OCI-LY3 (cell line): Measurements from ENCODE around the gene PPP1R3C.

Experiments used
- H2AFZ ChIP-seq: fragments of 200-600, 300-600 bp; shearing (Covaris generic); 2 replicates; pipeline ENCODE4 v1.6.0; 2014; ENCODE audit warnings: antibody characterized with exemption, low read depth, low read length
- H3K27ac ChIP-seq: fragments of 200-600, 300-600 bp; sonication (generic); 2 replicates; pipeline ENCODE4 v1.5.1; 2014; ENCODE audit warnings: mild to moderate bottlenecking, low read length, moderate library complexity, mixed read lengths
- H3K27me3 ChIP-seq: fragments of 200-600, 300-600 bp; sonication (generic); 2 replicates; pipeline ENCODE4 v1.6.1; 2014; ENCODE audit warnings: low read depth, low read length, mixed read lengths
- H3K36me3 ChIP-seq: fragments of 200-600, 300-600 bp; sonication (generic); replicated peaks from 2 replicates; pipeline ENCODE3; 2014; ENCODE audit warnings: low read depth, low read length, mixed read lengths
- H3K4me1 ChIP-seq: fragments of 300-600, 200-600 bp; sonication (generic); 2 replicates; pipeline ENCODE4 v1.6.1; 2014; ENCODE audit warnings: low read length, mixed read lengths
- H3K4me2 ChIP-seq: fragments of 200-600, 300-600 bp; sonication (generic); 2 replicates; pipeline ENCODE4 v1.6.1; 2014; ENCODE audit warnings: low read length, mixed read lengths
- H3K4me3 ChIP-seq: fragments of 300-600, 200-600 bp; sonication (generic); 2 replicates; pipeline ENCODE4 v1.5.1; 2014; ENCODE audit warnings: antibody characterized with exemption, mild to moderate bottlenecking, low read length, moderate library complexity
- H3K79me2 ChIP-seq: fragments of 300-600, 200-600 bp; shearing (Covaris generic); 2 replicates; pipeline ENCODE4 v1.6.1; 2014; ENCODE audit warnings: mild to moderate bottlenecking, low read length, mixed read lengths
- H3K9ac ChIP-seq: fragments of 300-600, 200-600 bp; shearing (Covaris generic); 2 replicates; pipeline ENCODE4 v1.6.0; 2014; ENCODE audit warnings: mild to moderate bottlenecking, low read length, moderate library complexity
- H3K9me3 ChIP-seq: fragments of 200-600, 300-600 bp; shearing (Covaris generic); 2 replicates; pipeline ENCODE4 v1.6.1; 2014; ENCODE audit warnings: low read length, mixed read lengths; ENCODE audit not compliant: insufficient read depth
- H4K20me1 ChIP-seq: fragments of 200-600, 300-600 bp; sonication (generic); 2 replicates; pipeline ENCODE4 v1.6.1; 2016; ENCODE audit warnings: low read length, mixed read lengths; ENCODE audit not compliant: insufficient read depth
- CTCF ChIP-seq: fragments of 200-600, 300-600 bp; sonication (generic); IDR thresholded peaks from 2 replicates; pipeline ENCODE4 v1.5.1; 2014; ENCODE audit warnings: antibody characterized with exemption, low read length, low read depth
- EZH2phosphoT487 ChIP-seq: fragments of 200-600 bp; shearing (Covaris generic); IDR thresholded peaks from 2 replicates; pipeline ENCODE4 v1.6.1; 2018; ENCODE audit warnings: antibody characterized with exemption, mixed run types, low read depth

Gene PPP1R3C

GRCh38 chr10:91616137-91616536 lies 16.7 kb downstream of the PPP1R3C start:
- H3K9me3 ChIP-seq: no peaks in the 10 kb centered on the region
- peaks cover 9% of the 10 kb centered on the region for H3K4me1 ChIP-seq
- no peaks in the 10 kb centered on the region for H3K79me2 ChIP-seq
- H2AFZ ChIP-seq: no peak overlapping the region
- H3K27me3 ChIP-seq: no peaks in the 10 kb centered on the region
- TF ChIP-seq CTCF (no peak), EZH2phosphoT487 (no peak)
- H3K27ac ChIP-seq: no peak overlapping the region
- no peaks in the 10 kb centered on the region for H4K20me1 ChIP-seq
- H3K9ac ChIP-seq: no peak overlapping the region
- no peak overlapping the region for H3K4me2 ChIP-seq
- no peak overlapping the region for H3K4me3 ChIP-seq
- no peaks in the 10 kb centered on the region for H3K36me3 ChIP-seq

GRCh38 chr10:91614225-91614624 lies 18.6 kb downstream of the PPP1R3C start:
- Histone ChIP-seq H3K36me3 (no peaks in the 10 kb centered on the region), H3K4me1 (peaks cover 9% of the 10 kb centered on the region), H2AFZ (no peak overlapping the region), H3K27ac (no peak overlapping the region), H3K4me2 (no peak overlapping the region), H3K4me3 (no peak overlapping the region), H3K9ac (no peak overlapping the region), H3K79me2 (no peaks in the 10 kb centered on the region), H3K9me3 (no peaks in the 10 kb centered on the region), H4K20me1 (no peaks in the 10 kb centered on the region), H3K27me3 (no peaks in the 10 kb centered on the region)
- TF ChIP-seq CTCF (no peak), EZH2phosphoT487 (no peak)

- H4K20me1 ChIP-seq: no peaks in the 10 kb centered on the region
- H3K79me2 ChIP-seq: no peaks in the 10 kb centered on the region
- H3K27ac ChIP-seq: no peak overlapping the region
- H3K27me3 ChIP-seq: no peaks in the 10 kb centered on the region
- H3K4me3 ChIP-seq: no peak overlapping the region
- H2AFZ ChIP-seq: no peak overlapping the region
- no peak overlapping the region for H3K4me2 ChIP-seq
- H3K36me3 ChIP-seq: no peaks in the 10 kb centered on the region
- H3K9ac ChIP-seq: no peak overlapping the region
- H3K4me1 ChIP-seq: peaks cover 9% of the 10 kb centered on the region
- no peaks in the 10 kb centered on the region for H3K9me3 ChIP-seq
- no peak for TF ChIP-seq EZH2phosphoT487
- TF ChIP-seq CTCF: no peak
Measured at GRCh38 chr10:91613411-91614187, 19.3 kb downstream of the PPP1R3C start.

- no peak for TF ChIP-seq EZH2phosphoT487
- TF ChIP-seq CTCF: no peak
- Histone ChIP-seq H3K9ac (no peak overlapping the region), H3K36me3 (no peaks in the 10 kb centered on the region), H3K27me3 (no peaks in the 10 kb centered on the region), H3K4me3 (no peak overlapping the region), H2AFZ (no peak overlapping the region), H3K9me3 (0 out of 2 replicates have a peak, but pooled peaks cover under 1% of the 10 kb centered on the region), H4K20me1 (no peaks in the 10 kb centered on the region), H3K79me2 (no peaks in the 10 kb centered on the region), H3K4me1 (no peaks in the 10 kb centered on the region), H3K4me2 (no peak overlapping the region), H3K27ac (no peak overlapping the region)
Measured at GRCh38 chr10:91610919-91611318, 22.0 kb downstream of the PPP1R3C start.
